Activated CD4-positive, alpha-beta T cell treated with anti-CD3 and anti-CD28 coated beads, Interleukin-2, amount 10 ng/mL, durations not matched to agents 7 days and 5 days (primary cell): Measurements from ENCODE around the gene IDH3A. TPM values are rescaled to one million over a fixed set of nuclear protein-coding genes. Genes with fewer than 3 reads are reported as not detected.

ENCODE experiments used
- CTCF ChIA-PET: fragments of 350-600 bp; sonication (Branson Sonifier 250); formaldehyde crosslinking; loops from one replicate; lab custom pipeline; 2021; ENCODE audit warnings: antibody characterized with exemption; lab: Charles Lee
- POLR2A ChIA-PET: fragments of 350-600 bp; sonication (Branson Sonifier 250); formaldehyde crosslinking; loops from one replicate; lab custom pipeline; 2021; ENCODE audit warnings: antibody characterized with exemption; lab: Charles Lee
- DNase-seq: peaks from one replicate; pipeline ENCODE4 v3.0.0-alpha.2; 2020
- H3K27ac Mint-ChIP-seq: one replicate; pipeline ENCODE4 v1.8.0; 2021; ENCODE audit warnings: mild to moderate bottlenecking, moderate library complexity, mixed read lengths
- H3K27me3 Mint-ChIP-seq: one replicate; pipeline ENCODE4 v1.8.0; 2021; ENCODE audit warnings: mixed read lengths
- H3K36me3 Mint-ChIP-seq: one replicate; pipeline ENCODE4 v1.8.0; 2021; ENCODE audit warnings: low read depth, mixed read lengths
- H3K4me1 Mint-ChIP-seq: one replicate; pipeline ENCODE4 v1.8.0; 2021; ENCODE audit warnings: mixed read lengths
- H3K4me3 Mint-ChIP-seq: one replicate; pipeline ENCODE4 v1.8.0; 2021; ENCODE audit warnings: mild to moderate bottlenecking, moderate library complexity, mixed read lengths
- H3K9me3 Mint-ChIP-seq: one replicate; pipeline ENCODE4 v1.8.0; 2021; ENCODE audit warnings: mixed read lengths
- total RNA-seq, 2 experiments: library from RNA; stranded (reverse); gene quantifications; one replicate each; pipeline ENCODE4 v1.2.3, GENCODE V29; 2021

IDH3A gene
- total RNA-seq, 2 experiments from 2014 or later, result 65.1 to 71.2 TPM

DNA sequence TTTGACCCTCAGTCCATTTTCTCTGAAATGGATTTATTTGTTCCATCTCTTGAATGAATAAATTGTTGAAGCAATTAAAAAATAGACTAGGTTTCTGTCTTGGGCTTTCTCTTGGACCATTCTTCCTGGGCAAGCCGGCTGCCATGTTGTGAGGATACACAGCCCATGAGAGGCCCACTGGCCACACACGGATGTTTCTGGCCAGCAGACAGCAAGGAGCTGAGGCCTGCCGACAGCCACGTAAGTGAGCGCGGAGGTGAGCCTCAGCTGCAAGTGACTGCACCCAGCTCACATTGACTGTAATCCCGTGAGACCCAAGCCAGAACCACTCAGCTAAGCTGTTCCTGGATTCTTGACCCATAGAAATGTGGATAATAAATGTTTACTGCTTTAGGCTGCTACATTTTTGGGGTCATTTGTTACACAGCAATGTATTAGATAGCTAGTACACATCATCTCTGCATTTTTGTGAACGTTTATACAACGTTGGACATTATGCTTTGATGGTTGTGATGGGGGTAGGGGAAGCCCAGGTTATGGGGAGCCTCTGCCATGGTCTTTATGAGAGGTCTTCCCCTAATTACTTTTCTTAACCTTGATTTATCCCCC, 22.8 kb downstream of the IDH3A start:
- Mint-ChIP-seq H3K4me1 (peaks cover 63% of the 10 kb centered on the region), H3K27ac (no peak overlapping the region), H3K9me3 (peaks cover 6% of the 10 kb centered on the region), H3K4me3 (no peak overlapping the region), H3K36me3 (peaks cover 63% of the 10 kb centered on the region), H3K27me3 (no peaks in the 10 kb centered on the region)
- ChIA-PET POLR2A (interaction anchor here (1.0 kb wide), 1 partner anchor 23 kb away, joined by 3 read pairs; the partner anchor contains the start of gene IDH3A), CTCF (interaction anchor here (0.8 to 2.8 kb wide), 6 partner anchors 12 to 94 kb away, joined by 3 to 8 read pairs (median 6); partner anchors contain the start of gene IDH3A)
- no peak for DNase-seq

DNA sequence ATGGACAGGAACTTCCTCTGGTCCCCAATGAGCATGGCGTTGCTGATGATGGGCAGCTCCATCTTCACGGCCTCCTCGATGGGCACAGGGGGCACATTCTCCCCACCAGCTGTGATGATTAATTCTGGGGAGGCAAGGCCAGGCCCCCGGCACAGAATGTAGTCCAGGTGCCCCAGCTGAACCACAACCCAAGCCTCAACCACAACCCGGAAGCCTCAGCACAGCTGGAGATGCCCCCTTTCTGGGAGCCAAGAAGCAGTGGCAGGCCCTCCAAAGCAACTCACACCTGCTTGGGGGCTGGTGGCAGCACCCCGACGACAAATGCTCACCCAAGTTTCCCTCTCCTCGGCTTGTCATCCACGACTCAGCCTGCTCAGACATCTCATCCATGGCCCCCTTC, 25.2 kb downstream of the IDH3A start:
- DNase-seq, result peak; percentile 20

DNA sequence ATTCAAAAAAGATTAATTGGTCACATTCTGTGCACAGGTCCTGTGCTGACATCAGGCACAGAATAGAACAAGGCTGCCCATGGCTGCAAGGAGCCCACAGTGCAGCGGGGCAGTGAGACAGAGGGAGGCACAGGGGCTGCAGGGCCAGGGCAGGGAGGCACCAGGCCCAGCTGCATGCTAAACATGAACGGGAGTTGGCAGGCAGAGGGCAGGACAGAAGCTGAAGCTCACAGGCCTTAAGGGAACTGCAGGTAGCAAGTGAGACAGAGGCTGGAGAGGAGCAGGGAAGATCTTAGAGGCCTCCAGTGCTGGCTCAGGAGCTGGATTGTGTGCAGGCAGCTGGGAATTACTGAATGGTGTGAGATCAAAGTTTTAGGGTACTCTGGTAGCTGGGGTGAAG, 26.2 kb downstream of the IDH3A start:
- H3K9me3 Mint-ChIP-seq, result peaks cover 2% of the 10 kb centered on the region
- H3K4me1 Mint-ChIP-seq, result peaks cover 39% of the 10 kb centered on the region
- H3K27me3 Mint-ChIP-seq, result no peaks in the 10 kb centered on the region
- POLR2A ChIA-PET, result no interaction called here
- H3K4me3 Mint-ChIP-seq, result no peak overlapping the region
- no peak overlapping the region for H3K27ac Mint-ChIP-seq
- no peak for DNase-seq
- peaks cover 35% of the 10 kb centered on the region for H3K36me3 Mint-ChIP-seq
- CTCF ChIA-PET, result interaction anchor here (0.5 to 1.6 kb wide), 5 partner anchors 9 to 119 kb away, joined by 3 to 6 read pairs (median 4); no protein-coding TSS in a partner anchor

More for the DNA sequence above, 25.2 kb downstream of the IDH3A start:
- no peak overlapping the region for H3K27ac Mint-ChIP-seq
- POLR2A ChIA-PET, result no interaction called here
- CTCF ChIA-PET, result interaction anchor here (0.9 to 2.8 kb wide), 8 partner anchors 8 to 66 kb away, joined by 3 to 8 read pairs (median 4); no protein-coding TSS in a partner anchor
- peaks cover 43% of the 10 kb centered on the region for H3K4me1 Mint-ChIP-seq
- peaks cover 2% of the 10 kb centered on the region for H3K9me3 Mint-ChIP-seq
- H3K36me3 Mint-ChIP-seq, result peaks cover 44% of the 10 kb centered on the region
- H3K27me3 Mint-ChIP-seq, result no peaks in the 10 kb centered on the region
- no peak overlapping the region for H3K4me3 Mint-ChIP-seq

DNA sequence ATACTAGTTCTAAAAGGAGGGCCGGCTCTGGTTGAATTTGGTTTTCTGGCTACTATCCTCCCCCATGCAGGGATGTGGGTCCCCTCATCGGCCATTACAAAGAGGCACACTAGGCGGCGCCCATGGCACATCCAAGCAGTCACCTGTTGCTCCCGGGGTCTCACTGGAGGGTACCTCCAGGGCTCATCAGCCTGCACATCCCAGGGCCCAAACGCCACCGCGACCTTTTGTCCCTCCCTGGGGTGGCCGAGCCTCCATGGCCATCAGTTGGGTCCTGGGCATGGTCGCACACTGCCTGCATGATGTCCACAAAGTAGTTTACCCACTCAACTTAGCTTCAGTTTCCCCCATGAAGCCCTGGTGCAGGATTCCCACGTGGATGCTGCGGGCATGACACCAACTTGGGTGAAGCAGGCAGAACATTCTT, 28.3 kb downstream of the IDH3A start:
- Mint-ChIP-seq H3K4me3 (no peak overlapping the region), H3K4me1 (peaks cover 25% of the 10 kb centered on the region)

DNA sequence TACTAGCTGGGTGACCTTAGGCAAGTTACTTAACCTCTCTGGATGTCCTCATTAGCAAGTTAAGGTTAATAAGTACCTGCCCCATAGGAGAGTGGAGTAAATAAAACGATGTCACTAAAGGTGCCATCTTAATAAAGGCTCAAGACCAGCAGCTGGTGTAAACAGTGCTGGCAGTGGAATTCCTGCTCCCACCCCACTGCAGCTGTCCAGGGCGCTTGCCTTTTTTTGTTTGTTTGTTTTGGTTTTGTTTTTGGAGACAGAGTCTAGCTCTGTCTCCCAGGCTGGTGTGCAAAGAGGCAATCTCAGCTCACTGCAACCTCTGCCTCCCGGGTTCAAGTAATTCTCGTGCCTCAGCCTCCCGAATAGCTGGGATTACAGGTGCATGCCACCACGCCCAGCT, 28.9 kb downstream of the IDH3A start:
- Mint-ChIP-seq H3K27ac (no peak overlapping the region), H3K9me3 (peaks cover 2% of the 10 kb centered on the region), H3K27me3 (no peaks in the 10 kb centered on the region), H3K4me1 (peaks cover 20% of the 10 kb centered on the region), H3K36me3 (peaks cover 9% of the 10 kb centered on the region), H3K4me3 (no peak overlapping the region)
- ChIA-PET POLR2A (interaction anchor here (0.7 kb wide), 1 partner anchor 23 kb away, joined by 3 read pairs; no protein-coding TSS in a partner anchor), CTCF (interaction anchor here (0.8 to 1.3 kb wide), 5 partner anchors 12 to 69 kb away, joined by 3 to 4 read pairs (median 3); no protein-coding TSS in a partner anchor)
- no peak for DNase-seq

More for the DNA sequence above, 28.3 kb downstream of the IDH3A start:
- peaks cover 2% of the 10 kb centered on the region for H3K9me3 Mint-ChIP-seq
- H3K27ac Mint-ChIP-seq, result no peak overlapping the region
- H3K27me3 Mint-ChIP-seq, result no peaks in the 10 kb centered on the region
- ChIA-PET CTCF (interaction anchor here (0.8 to 1.3 kb wide), 3 partner anchors 11 to 69 kb away, joined by 3 to 4 read pairs (median 4); no protein-coding TSS in a partner anchor), POLR2A (no interaction called here)
- peaks cover 15% of the 10 kb centered on the region for H3K36me3 Mint-ChIP-seq
- peak; percentile 41 for DNase-seq

DNA sequence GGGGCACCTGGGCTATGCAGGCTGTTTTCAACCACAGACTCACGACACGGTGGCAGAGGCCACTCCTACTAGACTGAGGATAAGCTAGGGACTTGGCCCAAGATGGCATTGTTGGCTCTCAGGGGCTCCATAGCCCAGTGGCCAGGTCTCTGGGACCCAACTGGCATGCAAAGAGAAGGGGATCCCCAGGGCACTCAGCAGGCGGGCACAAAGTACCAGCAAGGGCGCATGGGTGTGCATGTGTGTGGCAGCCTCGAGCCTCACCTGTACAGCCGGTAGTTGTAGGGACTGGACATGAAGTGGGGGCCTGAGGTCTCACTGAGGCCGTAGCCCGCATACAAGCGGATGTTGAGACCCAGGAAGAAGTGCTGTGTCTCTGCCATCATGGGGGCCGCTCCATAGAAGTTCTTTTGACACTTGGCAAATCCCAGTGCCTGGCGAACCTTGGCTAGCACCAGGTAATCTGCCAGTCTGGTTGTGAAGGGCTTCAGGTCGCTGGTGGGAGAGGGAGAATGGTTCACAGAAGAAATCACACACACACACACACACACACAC, 30.2 kb downstream of the IDH3A start:
- no peak for DNase-seq
- Mint-ChIP-seq H3K4me3 (no peak overlapping the region), H3K36me3 (peaks cover 2% of the 10 kb centered on the region), H3K27ac (no peak overlapping the region), H3K27me3 (no peaks in the 10 kb centered on the region), H3K9me3 (no peaks in the 10 kb centered on the region), H3K4me1 (peaks cover 7% of the 10 kb centered on the region)
- ChIA-PET CTCF (interaction anchor here (1.0 to 1.6 kb wide), 4 partner anchors 37 to 71 kb away, joined by 3 to 5 read pairs (median 4); partner anchors contain the start of gene CIB2), POLR2A (no interaction called here)

DNA sequence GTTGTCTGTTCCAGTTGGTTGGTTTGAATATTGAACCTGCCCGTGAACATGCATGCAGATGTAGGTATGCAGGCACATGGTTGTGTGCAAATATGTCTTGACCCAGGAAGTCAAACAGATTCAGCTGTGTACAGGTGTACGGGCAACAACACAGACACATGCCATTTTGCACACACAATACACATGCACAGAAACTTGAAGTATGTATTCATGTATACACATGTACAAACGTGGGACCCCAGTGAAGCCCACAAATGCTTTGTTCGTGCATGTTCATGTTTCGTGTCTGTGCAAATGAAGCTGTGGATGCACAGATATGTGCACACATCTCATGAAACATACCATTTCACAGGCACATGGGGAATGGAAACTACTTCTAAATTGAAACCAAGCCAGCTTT, 30.7 kb downstream of the IDH3A start:
- Mint-ChIP-seq H3K27ac (no peak overlapping the region), H3K36me3 (no peaks in the 10 kb centered on the region), H3K9me3 (no peaks in the 10 kb centered on the region), H3K27me3 (peaks cover 4% of the 10 kb centered on the region), H3K4me1 (peaks cover 2% of the 10 kb centered on the region), H3K4me3 (no peak overlapping the region)
- no peak for DNase-seq
- POLR2A ChIA-PET, result no interaction called here
- CTCF ChIA-PET, result interaction anchor here (0.9 to 1.6 kb wide), 3 partner anchors 49 to 70 kb away, joined by 3 to 5 read pairs (median 4); partner anchors contain the start of gene CIB2

DNA sequence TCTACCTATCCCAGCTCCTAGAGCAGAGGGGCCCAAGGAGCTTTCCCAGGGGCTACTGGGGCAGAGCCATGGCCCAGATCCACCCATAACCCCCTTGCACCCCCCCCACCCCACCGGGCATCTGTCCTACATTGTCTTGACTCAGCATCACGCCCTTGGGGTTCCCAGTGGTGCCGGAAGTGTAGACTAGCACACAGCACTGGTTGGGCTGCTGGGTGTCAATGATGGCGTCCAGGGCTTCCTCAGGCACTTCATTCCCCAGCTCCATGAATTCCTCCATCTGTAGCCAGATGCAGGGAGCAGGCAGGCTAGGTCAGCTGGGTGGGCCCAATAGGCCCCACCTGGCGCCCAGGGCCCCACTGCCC, 33.2 kb downstream of the IDH3A start:
- H3K27ac Mint-ChIP-seq, result no peak overlapping the region
- ChIA-PET POLR2A (no interaction called here), CTCF (interaction anchor here (0.6 to 1.3 kb wide), 2 partner anchors 8 to 61 kb away, joined by 3 to 4 read pairs; no protein-coding TSS in a partner anchor)
- no peaks in the 10 kb centered on the region for H3K4me1 Mint-ChIP-seq
- H3K27me3 Mint-ChIP-seq, result peaks cover 18% of the 10 kb centered on the region
- no peaks in the 10 kb centered on the region for H3K9me3 Mint-ChIP-seq
- no peaks in the 10 kb centered on the region for H3K36me3 Mint-ChIP-seq
- DNase-seq, result no peak
- H3K4me3 Mint-ChIP-seq, result no peak overlapping the region

DNA sequence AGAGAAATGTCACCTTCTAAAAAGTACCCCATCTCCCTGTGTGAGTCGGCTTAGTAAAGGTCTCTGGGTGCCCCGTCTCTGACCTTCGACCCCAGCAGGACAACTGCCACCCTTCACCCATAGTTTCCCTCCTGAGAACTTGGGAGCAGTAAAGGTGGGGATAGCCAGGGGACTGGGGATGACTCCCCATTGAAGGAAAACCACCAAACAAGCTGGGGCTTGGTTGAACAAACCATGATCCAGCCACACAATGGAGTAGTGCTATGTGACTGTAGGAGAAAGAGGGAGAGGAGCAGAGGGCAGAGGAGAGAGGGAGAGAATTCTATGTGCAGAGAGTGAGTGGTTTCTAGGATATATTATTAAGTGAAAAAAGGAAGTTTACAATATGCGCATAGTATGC, 33.7 kb downstream of the IDH3A start:
- H3K27ac Mint-ChIP-seq, result no peak overlapping the region
- H3K4me3 Mint-ChIP-seq, result no peak overlapping the region
- H3K27me3 Mint-ChIP-seq, result peaks cover 18% of the 10 kb centered on the region
- CTCF ChIA-PET, result interaction anchor here (1.3 kb wide), 1 partner anchor 9 kb away, joined by 4 read pairs; no protein-coding TSS in a partner anchor
- no peaks in the 10 kb centered on the region for H3K4me1 Mint-ChIP-seq
- no peak for DNase-seq
- no peaks in the 10 kb centered on the region for H3K36me3 Mint-ChIP-seq
- POLR2A ChIA-PET, result no interaction called here
- H3K9me3 Mint-ChIP-seq, result no peaks in the 10 kb centered on the region

DNA sequence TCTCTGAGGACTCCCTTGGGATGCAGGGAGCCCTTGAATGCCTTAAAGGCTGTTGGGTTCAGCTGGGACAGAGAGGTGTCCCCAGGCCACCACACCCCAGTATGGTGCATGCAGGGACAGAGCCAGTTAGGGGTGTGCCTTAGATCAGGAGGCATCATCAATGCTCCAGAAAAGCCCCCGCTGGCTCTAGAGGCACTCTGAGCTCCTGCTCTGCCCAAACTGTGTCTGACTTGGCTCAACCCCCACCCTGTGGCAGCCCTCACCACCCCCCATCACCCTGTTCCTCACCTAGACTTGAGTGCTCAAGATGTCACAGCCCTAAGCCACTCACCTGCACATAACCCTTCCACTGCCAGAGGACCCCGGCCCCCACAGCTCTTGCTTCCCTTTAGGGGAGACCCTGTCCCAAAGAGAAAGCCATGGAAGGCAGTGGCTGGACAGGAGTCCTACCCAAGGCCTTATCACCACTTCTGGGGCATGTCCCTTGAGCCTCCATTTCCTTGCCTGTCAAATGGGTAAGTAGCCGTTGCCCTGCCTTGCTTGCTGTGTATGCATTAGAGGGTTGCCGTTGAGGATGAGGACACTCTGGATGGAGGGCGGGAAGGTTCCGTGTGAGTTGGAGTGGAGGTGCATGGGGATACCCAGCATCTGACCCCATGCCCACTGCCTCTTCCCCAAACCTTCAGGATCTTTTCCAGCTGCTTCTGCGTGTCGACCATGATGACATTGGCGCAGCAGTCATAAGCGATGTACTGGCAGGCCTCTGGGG, 43.8 kb downstream of the IDH3A start:
- H3K9me3 Mint-ChIP-seq, result peaks cover 2% of the 10 kb centered on the region
- ChIA-PET POLR2A (no interaction called here), CTCF (interaction anchor here (0.8 to 5.0 kb wide), 3 partner anchors 10 to 65 kb away, joined by 3 to 13 read pairs (median 8); no protein-coding TSS in a partner anchor)
- H3K4me1 Mint-ChIP-seq, result no peaks in the 10 kb centered on the region
- no peaks in the 10 kb centered on the region for H3K36me3 Mint-ChIP-seq
- no peak overlapping the region for H3K4me3 Mint-ChIP-seq
- no peak overlapping the region for H3K27ac Mint-ChIP-seq
- H3K27me3 Mint-ChIP-seq, result peaks cover 11% of the 10 kb centered on the region
- no peak for DNase-seq

DNA sequence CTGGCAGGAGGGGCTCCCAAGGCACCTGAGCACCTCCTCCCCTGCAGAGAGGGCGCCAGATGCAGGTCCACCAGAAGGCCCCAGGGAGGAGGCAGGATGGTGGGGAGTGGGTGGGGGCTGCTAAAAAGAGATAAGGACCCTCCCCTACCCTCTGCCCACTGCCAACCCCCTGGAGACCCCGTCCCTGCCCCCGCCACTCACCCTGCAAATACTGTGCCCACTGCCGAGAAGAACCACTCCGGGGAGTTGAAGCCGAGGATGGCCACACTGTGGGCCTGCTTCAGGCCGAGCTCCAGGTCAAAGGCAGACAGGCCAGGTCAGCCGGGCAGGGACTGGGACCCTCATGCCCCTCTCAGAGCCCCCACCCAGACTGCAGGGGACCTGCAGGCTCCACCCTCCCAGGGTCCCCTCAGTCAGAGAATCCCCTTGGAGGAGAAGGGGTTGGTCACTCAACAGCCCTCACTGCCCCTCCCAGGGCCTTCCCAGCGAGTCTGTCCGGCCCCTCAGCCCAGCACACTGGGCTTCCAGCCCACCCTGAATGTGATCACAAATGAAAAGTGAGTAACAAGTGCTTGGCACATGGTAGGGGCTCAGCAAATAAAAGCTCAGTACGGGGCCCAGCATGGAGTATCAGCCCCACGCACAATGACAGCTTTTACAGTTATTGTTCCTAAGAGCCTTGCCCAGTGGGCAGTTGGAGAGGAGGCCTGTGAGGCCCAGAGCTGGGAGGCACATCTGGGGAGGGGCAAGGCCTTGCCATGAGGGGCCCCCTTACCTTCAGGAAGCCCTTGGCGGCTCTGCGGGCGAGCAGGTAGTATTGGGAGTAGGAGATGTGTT, 44.8 kb downstream of the IDH3A start:
- H3K27ac Mint-ChIP-seq, result no peak overlapping the region
- ChIA-PET CTCF (interaction anchor here (0.8 to 5.0 kb wide), 6 partner anchors 9 to 81 kb away, joined by 3 to 16 read pairs (median 8); partner anchors contain the start of gene CIB2), POLR2A (no interaction called here)
- peaks cover 2% of the 10 kb centered on the region for H3K9me3 Mint-ChIP-seq
- no peak overlapping the region for H3K4me3 Mint-ChIP-seq
- H3K4me1 Mint-ChIP-seq, result no peaks in the 10 kb centered on the region
- no peaks in the 10 kb centered on the region for H3K36me3 Mint-ChIP-seq
- DNase-seq, result no peak
- peaks cover 11% of the 10 kb centered on the region for H3K27me3 Mint-ChIP-seq
